Ishikawa (cell line): ENCODE data around the gene KRTAP23-1.

Experiments
- CEBPB ChIP-seq: IDR thresholded peaks from 2 replicates; pipeline ENCODE4 v1.6.1; 2012
- CREB1 ChIP-seq: IDR thresholded peaks from 2 replicates; pipeline ENCODE4 v1.6.1; 2012; ENCODE audit warnings: low read depth
- EGR1 ChIP-seq: IDR thresholded peaks from 2 replicates; pipeline ENCODE4 v1.6.1; 2012
- EP300 ChIP-seq: IDR thresholded peaks from 2 replicates; pipeline ENCODE4 v1.6.1; 2012; ENCODE audit warnings: borderline replicate concordance
- FOXM1 ChIP-seq: IDR thresholded peaks from 2 replicates; pipeline ENCODE4 v1.6.1; 2012; ENCODE audit warnings: low read depth, borderline replicate concordance
- NFIC ChIP-seq: IDR thresholded peaks from 2 replicates; pipeline ENCODE4 v1.6.1; 2012
- RAD21 ChIP-seq: IDR thresholded peaks from 2 replicates; pipeline ENCODE4 v1.6.1; 2012; ENCODE audit warnings: low read depth
- REST ChIP-seq: IDR thresholded peaks from 2 replicates; pipeline ENCODE4 v1.6.1; 2012; ENCODE audit warnings: low read depth, mild to moderate bottlenecking
- TAF1 ChIP-seq: IDR thresholded peaks from 2 replicates; pipeline ENCODE4 v1.6.1; 2012; ENCODE audit warnings: low read depth, mild to moderate bottlenecking
- TCF12 ChIP-seq: IDR thresholded peaks from 2 replicates; pipeline ENCODE4 v1.6.1; 2012; ENCODE audit warnings: low read depth
- TEAD4 ChIP-seq: IDR thresholded peaks from 2 replicates; pipeline ENCODE4 v1.6.1; 2012
- YY1 ChIP-seq: IDR thresholded peaks from 2 replicates; pipeline ENCODE4 v1.6.1; 2012; ENCODE audit warnings: low read depth
- ZBTB7A ChIP-seq: IDR thresholded peaks from 2 replicates; pipeline ENCODE4 v1.6.1; 2012; ENCODE audit warnings: low read depth
- TF ChIP-seq, protein P1 (sequence below): IDR thresholded peaks from 2 replicates; pipeline ENCODE4 v1.6.1; 2012
- TF ChIP-seq, protein P2 (sequence below): IDR thresholded peaks from 2 replicates; pipeline ENCODE4 v1.6.1; 2012

KRTAP23-1 gene

DNA sequence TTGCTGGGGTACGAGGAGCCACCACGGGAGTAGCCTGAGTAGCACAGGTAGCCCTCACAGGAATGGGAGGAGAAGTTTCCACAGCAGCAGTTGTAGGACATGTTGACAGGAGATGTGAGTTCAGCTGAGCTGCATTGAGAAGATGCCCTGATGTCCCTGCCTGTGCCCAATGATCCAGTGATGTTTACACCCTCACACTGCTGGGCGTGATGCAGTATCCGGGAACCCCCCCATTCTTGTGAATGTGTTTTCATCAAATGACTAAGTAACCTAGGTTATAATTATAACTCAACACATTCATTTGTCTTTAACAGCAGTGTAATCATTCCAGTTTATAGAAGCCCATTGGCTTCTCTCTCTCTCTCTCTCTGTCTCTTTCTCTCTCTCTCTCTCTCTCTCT, at the start of gene KRTAP23-1:
Gene KRTAP23-1 (minus strand): TSS at position 101 of the 400 bp plus-strand sequence. CDS start 0 bp downstream, at position 101.
- TF ChIP-seq, protein P1, sequence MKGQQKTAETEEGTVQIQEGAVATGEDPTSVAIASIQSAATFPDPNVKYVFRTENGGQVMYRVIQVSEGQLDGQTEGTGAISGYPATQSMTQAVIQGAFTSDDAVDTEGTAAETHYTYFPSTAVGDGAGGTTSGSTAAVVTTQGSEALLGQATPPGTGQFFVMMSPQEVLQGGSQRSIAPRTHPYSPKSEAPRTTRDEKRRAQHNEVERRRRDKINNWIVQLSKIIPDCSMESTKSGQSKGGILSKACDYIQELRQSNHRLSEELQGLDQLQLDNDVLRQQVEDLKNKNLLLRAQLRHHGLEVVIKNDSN, result no peak
- no peak for TF ChIP-seq EP300
- TF ChIP-seq TCF12, result no peak
- TF ChIP-seq REST, result no peak
- no peak for TF ChIP-seq CREB1
- no peak for TF ChIP-seq TEAD4
- no peak for TF ChIP-seq CEBPB
- no peak for TF ChIP-seq FOXM1
- TF ChIP-seq TAF1, result no peak
- no peak for TF ChIP-seq YY1
- no peak for TF ChIP-seq RAD21
- no peak for TF ChIP-seq EGR1
- TF ChIP-seq NFIC, result no peak
- TF ChIP-seq, protein P2, sequence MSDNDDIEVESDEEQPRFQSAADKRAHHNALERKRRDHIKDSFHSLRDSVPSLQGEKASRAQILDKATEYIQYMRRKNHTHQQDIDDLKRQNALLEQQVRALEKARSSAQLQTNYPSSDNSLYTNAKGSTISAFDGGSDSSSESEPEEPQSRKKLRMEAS, result no peak
- no peak for TF ChIP-seq ZBTB7A

- TF ChIP-seq, protein P1, result no peak
- no peak for TF ChIP-seq NFIC
- TF ChIP-seq, protein P2, result no peak
- TF ChIP-seq REST, result no peak
- TF ChIP-seq EP300, result no peak
- TF ChIP-seq FOXM1, result no peak
- TF ChIP-seq TCF12, result no peak
- no peak for TF ChIP-seq CEBPB
- TF ChIP-seq CREB1, result no peak
- TF ChIP-seq EGR1, result no peak
- no peak for TF ChIP-seq RAD21
- no peak for TF ChIP-seq ZBTB7A
- TF ChIP-seq YY1, result no peak
- TF ChIP-seq TEAD4, result no peak
- no peak for TF ChIP-seq TAF1
Observed at GRCh38 chr21:30395731-30396130, 47.3 kb upstream of the KRTAP23-1 start, which contains the start of gene KRTAP13-1. TSS of gene KRTAP13-1 (plus strand) at chr21:30396031. CDS start at chr21:30396087, 56 bp downstream.

DNA sequence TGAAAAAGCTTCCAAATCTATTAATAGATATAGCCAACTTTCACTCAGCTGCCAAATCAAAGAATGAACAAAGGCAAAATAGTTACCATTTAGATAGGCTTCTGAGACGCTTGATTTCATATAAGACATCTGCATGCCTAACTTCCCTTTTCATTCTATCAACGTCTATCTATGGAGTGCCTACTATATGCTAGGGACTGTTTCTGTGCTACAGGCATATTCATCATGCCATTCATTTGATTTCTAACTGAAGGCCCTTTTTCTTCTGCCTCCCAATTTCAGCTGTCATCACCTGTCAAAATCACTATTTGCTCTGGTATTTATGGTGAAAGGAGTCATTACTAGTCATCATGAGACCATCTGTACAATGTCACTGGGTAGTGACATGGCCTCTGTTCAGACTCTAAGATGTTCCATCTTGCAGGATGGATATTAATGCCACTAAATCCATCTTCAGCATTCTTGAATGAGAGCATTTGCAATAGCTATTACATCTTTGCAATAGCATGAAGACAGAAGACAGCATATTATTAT, 43.2 kb upstream of the KRTAP23-1 start:
- TF ChIP-seq YY1 (no peak), TEAD4 (no peak), TAF1 (no peak), CREB1 (no peak), EGR1 (no peak), EP300 (no peak), CEBPB (no peak), RAD21 (no peak)
- TF ChIP-seq, protein P1, result no peak

GRCh38 chr21:30382201-30382600, 33.8 kb upstream of the KRTAP23-1 start:
- TF ChIP-seq EP300, result no peak
- TF ChIP-seq YY1, result no peak
- no peak for TF ChIP-seq RAD21
- TF ChIP-seq TAF1, result no peak
- TF ChIP-seq, protein P2, result no peak
- TF ChIP-seq, protein P1, result no peak
- no peak for TF ChIP-seq FOXM1
- no peak for TF ChIP-seq TEAD4
- TF ChIP-seq CREB1, result no peak
- no peak for TF ChIP-seq NFIC
- TF ChIP-seq ZBTB7A, result no peak
- no peak for TF ChIP-seq EGR1
- TF ChIP-seq TCF12, result no peak
